Stimulated activated CD4-positive, alpha-beta T cell treated with anti-CD3 and anti-CD28 coated beads, TNF-alpha, amount 100 ng/mL, for 24 hours (primary cell): ENCODE data around the gene CHMP3.
"Not testable (repeated sequence)": the region's sequence is repeated elsewhere in the genome, so short reads cannot be mapped to it uniquely, and the experiment has no call there.

Experiments
- DNase-seq, 3 experiments: peaks; one replicate each; pipeline ENCODE4 v3.0.0-alpha.2; 2020; ENCODE audit warnings: low read depth in 3 of 3

Gene CHMP3

DNA sequence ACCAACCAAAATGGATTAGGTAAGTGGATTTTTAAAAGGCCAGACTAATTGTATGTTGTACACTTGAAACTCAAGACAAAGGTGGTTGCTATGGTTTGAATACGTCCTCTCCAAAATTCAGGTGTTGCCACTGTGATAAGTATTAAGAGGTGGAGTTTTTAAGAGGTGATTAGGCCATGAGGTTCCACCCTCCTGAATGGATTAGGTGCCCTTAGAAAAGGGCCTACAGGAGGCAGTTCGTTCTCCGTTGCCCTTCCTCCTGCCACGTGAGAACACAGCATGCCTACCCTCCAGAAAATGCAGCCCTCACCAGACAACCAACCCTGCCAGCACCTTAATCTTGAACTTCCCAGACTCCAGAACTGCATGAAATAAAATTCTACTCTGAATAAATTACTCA, 51.2 kb downstream of the CHMP3 start:
- no peak for DNase-seq

GRCh38 chr2:86510436-86510933, 52.8 kb downstream of the CHMP3 start:
- no peak for DNase-seq

- DNase-seq = no peak
These were observed 55.6 kb downstream of the CHMP3 start for GRCh38 chr2:86507600-86507999.

DNA sequence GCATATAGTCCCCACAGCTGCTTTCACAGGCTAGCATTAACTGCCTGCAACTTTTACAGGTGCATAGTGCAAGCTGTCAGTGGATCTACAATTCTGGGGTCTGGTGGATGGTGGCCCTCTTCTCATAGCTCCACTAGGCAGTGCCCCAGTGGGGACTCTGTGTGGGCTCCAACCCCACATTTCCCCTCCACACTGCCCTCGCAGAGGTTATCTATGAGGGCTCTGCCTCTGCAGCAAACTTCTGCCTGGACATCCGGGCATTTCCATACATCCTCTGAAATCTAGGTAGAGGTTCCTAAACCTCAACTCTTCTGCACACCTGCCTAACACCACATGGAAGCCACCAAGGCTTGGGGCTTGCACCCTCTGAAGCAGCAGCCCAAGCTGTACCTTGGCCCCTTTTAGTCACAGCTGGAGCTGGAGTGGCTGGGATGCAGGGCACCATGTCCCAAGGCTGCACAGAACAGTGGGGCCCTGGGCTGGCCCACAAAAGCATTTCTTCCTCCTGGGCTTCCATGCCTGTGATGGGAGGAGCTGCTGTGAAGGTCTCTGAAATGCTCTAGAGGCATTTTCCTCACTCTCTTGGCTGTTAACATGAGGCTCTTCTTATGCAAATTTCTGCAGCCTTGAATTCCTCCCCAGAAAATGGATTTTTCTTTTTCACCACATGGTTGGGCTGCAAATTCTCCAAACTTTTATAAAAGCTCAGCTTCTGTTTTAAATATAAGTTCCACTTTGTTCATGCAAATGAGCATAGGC, 62.7 kb downstream of the CHMP3 start:
- DNase-seq = no peak

- DNase-seq = no peak
These were observed 63.9 kb downstream of the CHMP3 start for GRCh38 chr2:86499326-86499725.

- DNase-seq = no peak
These were observed 64.6 kb downstream of the CHMP3 start for GRCh38 chr2:86498468-86499260.

GRCh38 chr2:86496391-86496790, 66.9 kb downstream of the CHMP3 start:
- DNase-seq = not testable (repeated sequence)

DNA sequence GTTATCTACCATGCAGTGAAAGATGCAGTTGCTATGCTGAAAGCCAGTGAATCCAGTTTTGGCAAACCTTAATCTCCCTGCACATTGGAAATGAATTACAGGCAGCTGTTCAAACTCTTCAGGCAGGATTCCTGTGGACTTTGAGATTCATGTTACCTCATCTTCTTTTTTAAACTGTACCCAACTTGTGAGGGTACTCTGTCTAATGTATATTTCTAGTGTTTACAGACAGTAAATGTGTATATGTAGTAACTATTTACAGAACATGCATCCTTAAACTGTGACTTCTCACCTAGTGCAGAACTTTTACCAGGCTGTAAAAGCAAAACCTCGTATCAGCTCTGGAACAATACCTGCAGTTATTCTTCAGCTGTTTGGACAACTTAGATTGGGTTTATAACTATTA, 71.2 kb downstream of the CHMP3 start:
- DNase-seq = no peak

DNA sequence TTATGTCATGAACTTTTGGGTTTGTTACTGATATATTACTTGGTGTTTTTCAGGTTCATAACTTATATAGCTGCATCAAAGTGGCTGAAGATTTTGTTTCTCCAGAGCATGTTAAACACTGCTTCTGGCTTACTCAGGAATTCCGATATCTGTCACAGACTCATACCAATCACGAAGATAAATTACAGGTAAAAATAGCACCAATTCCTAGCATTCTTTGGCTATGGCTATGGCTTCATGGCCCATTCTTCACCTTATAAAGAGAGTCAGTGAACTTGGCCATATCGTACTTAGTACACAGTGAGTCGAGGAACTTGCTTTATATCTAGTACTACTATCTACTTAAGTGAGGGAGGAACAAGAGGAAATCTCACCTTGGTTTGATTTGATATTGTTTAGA, 72.2 kb downstream of the CHMP3 start:
- no peak for DNase-seq

GRCh38 chr2:86490245-86490644, 73.0 kb downstream of the CHMP3 start:
- no peak for DNase-seq

- DNase-seq = no peak
These were observed 73.7 kb downstream of the CHMP3 start for GRCh38 chr2:86489542-86489941.

GRCh38 chr2:86488561-86489250, 74.5 kb downstream of the CHMP3 start:
- DNase-seq = no peak

GRCh38 chr2:86487062-86487461, 76.2 kb downstream of the CHMP3 start:
- DNase-seq = no peak

DNA sequence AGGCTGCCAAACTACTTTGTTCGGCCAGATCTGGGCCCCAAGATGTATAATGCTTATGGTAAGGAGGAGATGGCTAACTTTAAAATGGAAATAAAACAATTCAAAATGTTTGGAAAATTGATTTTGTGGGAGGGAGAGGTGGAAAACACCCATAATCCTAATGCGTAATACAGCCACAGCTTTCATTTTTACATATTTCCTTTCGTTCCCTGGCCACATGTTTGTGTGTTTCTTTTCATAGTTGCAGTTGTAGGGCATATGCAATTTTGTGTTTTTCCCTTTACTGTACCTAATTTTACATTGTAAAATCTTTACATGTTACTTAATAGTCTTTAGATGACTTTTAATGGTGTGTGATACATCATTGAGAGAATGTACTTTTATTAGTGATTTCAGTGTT, 77.4 kb downstream of the CHMP3 start:
- DNase-seq = no peak

DNA sequence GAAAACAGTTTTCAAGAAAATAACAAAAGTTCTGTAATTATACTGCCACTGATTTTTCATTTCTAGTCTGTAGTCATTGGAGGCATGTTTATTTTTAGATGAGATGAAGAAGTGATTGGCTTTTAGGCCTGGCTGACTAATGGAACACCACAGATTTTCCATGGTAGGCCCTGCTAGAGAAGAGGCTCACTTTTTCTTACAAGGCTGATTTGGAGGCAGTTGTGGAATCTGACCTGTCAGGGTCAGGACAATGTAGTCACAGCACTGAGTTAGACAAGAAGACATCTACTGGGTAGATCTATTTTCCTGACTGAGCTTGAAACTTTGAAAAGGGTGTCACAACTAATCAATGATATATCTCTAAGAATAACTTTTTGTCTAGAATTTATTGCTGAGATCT, 78.1 kb downstream of the CHMP3 start:
- no peak for DNase-seq

DNA sequence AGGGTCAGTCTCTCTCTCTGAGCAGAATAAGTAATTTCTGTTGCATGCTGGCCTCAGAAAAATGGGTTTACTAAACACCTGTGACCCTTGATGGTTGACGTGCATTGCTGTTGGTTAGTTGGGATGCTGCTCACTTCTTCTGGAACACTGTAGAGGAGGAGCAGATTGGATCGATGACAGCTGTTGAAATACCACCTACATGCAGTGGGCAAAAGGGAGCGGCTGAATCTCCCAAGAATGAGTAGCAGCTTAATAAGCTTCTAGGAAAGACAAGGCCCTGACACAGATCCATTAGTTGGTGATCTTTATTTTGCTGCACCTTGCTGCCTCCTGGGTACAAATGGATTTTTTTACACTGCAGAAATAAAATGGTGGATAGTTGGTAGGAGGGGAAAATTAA, 78.9 kb downstream of the CHMP3 start:
- no peak for DNase-seq

DNA sequence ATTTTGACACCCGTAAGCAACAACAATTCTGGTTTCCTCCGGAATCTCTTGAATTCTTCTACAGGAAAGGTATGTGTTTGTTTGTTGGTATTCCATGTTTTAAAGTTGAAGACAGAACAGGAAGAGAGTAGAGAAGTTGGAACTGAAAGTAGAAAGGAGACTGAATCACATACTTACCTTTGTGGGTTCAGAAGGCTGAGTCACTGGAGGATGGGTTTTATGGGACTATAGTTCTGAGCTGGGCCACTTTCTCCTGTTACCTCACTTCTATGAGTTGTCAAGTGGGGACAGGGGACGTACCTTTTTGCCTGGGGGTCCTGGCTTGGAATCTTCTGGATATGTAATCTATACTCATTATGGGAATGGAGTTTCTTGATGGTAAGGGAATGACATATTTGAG, 81.2 kb downstream of the CHMP3 start:
- DNase-seq = no peak

DNA sequence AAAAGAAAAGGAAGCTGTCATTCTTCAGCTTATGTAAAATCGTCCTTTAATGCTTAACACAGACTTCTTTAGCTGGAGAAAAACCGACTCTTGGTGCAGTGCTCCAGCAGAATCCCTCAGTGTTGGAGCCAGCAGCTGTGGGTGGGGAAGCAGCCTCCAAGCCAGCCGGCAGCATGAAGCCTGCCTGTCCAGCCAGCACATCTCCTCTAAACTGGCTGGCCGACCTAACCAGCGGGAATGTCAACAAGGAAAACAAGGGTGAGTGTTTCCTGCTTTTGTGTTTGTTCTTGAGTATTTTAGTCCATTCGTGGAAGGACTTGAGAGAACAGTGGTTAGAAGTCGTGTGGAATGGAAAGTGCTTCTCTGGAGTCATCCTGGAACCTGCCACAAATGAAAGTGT, 83.1 kb downstream of the CHMP3 start:
- no peak for DNase-seq

- no peak for DNase-seq
These were observed 85.9 kb downstream of the CHMP3 start for GRCh38 chr2:86477349-86477748.

DNA sequence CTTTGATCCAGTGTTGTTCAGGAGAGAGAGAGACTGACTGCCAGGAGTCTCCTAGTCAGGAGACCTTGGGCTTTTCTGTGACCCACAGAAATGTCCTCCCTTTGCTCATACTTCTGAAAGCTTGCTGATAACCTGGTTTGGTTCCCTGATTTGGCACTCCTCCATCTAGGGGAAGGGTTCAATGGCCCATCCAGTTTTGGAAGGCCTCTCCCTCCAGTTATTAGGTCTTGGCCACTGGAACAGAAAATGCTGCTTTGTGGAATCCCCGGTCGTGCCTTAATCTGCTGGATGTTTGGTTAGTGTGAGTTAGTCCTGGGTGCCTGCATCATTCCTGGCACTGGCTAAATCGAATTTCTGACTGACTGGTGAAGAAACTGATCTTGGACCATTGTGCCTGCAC, 86.3 kb downstream of the CHMP3 start:
- DNase-seq = no peak

GRCh38 chr2:86476092-86476491, 87.2 kb downstream of the CHMP3 start:
- no peak for DNase-seq

GRCh38 chr2:86471637-86472036, 91.6 kb downstream of the CHMP3 start:
- no peak for DNase-seq

DNA sequence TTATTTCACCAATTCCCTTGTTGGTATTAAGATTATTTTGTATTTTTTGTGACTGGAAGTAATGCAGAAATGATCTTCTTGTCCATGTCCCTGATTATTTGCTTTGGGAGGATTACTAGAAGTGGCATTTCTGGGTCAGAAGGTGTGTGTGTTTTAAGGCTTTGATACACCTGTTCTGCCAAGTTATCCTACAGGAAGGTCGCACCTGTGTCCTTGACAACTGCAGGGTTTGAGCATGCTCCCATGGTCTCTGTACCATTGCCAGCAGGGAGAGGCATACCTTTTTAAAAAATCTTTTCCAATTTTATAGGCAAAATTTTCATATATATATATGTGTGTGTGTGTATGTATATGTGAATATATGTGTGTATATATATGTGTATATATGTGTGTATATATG, 92.4 kb downstream of the CHMP3 start:
- DNase-seq = no peak
